GM21423 (cell line): ENCODE results near the gene ZMAT2.
"Not testable (repeated sequence)": the region's sequence is repeated elsewhere in the genome, so short reads cannot be mapped to it uniquely, and the experiment has no call there.

Source experiments
- ATAC-seq: cut with Tn5 transposase; IDR thresholded peaks from one replicate; pipeline ENCODE4 v1.9.1; 2021; ENCODE audit warnings: mild to moderate bottlenecking, moderate library complexity; ENCODE audit not compliant: unreplicated experiment

The ZMAT2 gene

GRCh38 chr5:140707812-140708211 lies 7.6 kb downstream of the ZMAT2 start:
- ATAC-seq, result no peak

- ATAC-seq, result not testable (repeated sequence)
Measured at GRCh38 chr5:140708787-140709186, 8.5 kb downstream of the ZMAT2 start.

GRCh38 chr5:140710899-140711552 lies 10.8 kb downstream of the ZMAT2 start:
- ATAC-seq, result peak; percentile 86

- ATAC-seq, result no peak
Measured at GRCh38 chr5:140711794-140712193, 11.5 kb downstream of the ZMAT2 start.

GRCh38 chr5:140713562-140714094 lies 13.4 kb downstream of the ZMAT2 start:
- no peak for ATAC-seq

- ATAC-seq, result not testable (repeated sequence)
Measured at GRCh38 chr5:140716238-140716637, 16.0 kb downstream of the ZMAT2 start.

- ATAC-seq, result no peak
Measured at GRCh38 chr5:140718266-140718592, 18.0 kb downstream of the ZMAT2 start.

GRCh38 chr5:140720738-140721137 lies 20.5 kb downstream of the ZMAT2 start:
- not testable (repeated sequence) for ATAC-seq

GRCh38 chr5:140721395-140721794 lies 21.1 kb downstream of the ZMAT2 start:
- ATAC-seq, result not testable (repeated sequence)

- peak; percentile 95 for ATAC-seq
Measured at GRCh38 chr5:140725799-140726471, 25.7 kb downstream of the ZMAT2 start.

GRCh38 chr5:140733098-140733497 lies 32.9 kb downstream of the ZMAT2 start:
- no peak for ATAC-seq

- no peak for ATAC-seq
Measured at GRCh38 chr5:140734354-140734753, 34.1 kb downstream of the ZMAT2 start.

GRCh38 chr5:140737486-140737885 lies 37.2 kb downstream of the ZMAT2 start:
- no peak for ATAC-seq

GRCh38 chr5:140741967-140742366 lies 41.7 kb downstream of the ZMAT2 start:
- no peak for ATAC-seq

GRCh38 chr5:140753561-140753960 lies 53.3 kb downstream of the ZMAT2 start:
- ATAC-seq, result no peak
